ENCODE results near the gene DNAJB2. TPM values are rescaled to one million over a fixed set of nuclear protein-coding genes. Genes with fewer than 3 reads are reported as not detected.

Gene DNAJB2
- total and polyA plus RNA-seq, 2 of the 8 experiments (the other 6 are each of a cell fraction or from before 2014, with no cell fraction given): 21.0 to 26.3 TPM

- Histone ChIP-seq H3K9ac (replicated peaks in 1 of 4; ENCODE audit: extremely low read depth in 1 of 4, low read depth in 3 of 4, low read length in 3 of 4) (no peak overlapping the region), H4K5ac (ENCODE audit: insufficient read length, low read depth, low read length) (no peak overlapping the region), H2BK15ac (ENCODE audit: low read length) (no peak overlapping the region), H3K36me3 (ENCODE audit: control insufficient read depth in 2 of 4, insufficient read depth in 4 of 4, low read length in 3 of 4) (no peaks in the 10 kb centered on the region; a peak in 1 of 8 replicates), H3K27ac (ENCODE audit: low read depth, low read length) (no peak overlapping the region), H3K79me1 (ENCODE audit: low read depth, low read length) (no peaks in the 10 kb centered on the region), H2BK12ac (ENCODE audit: low read depth, low read length) (no peak overlapping the region), H3K23ac (ENCODE audit: insufficient read length) (no peak overlapping the region), H3K14ac (ENCODE audit: insufficient read length) (no peak overlapping the region), H3K4me2 (ENCODE audit: insufficient read depth in 1 of 2, low read depth in 2 of 2, low read length in 2 of 2) (no peak overlapping the region), H3K4me3 (ENCODE audit: extremely low read depth in 1 of 4, insufficient read depth in 2 of 4, low read depth in 3 of 4, low read length in 4 of 4) (no peak overlapping the region), H4K91ac (replicated peaks; ENCODE audit: insufficient read length, low read length) (no peak overlapping the region), H3K27me3 (replicated peaks in 1 of 4; ENCODE audit: control insufficient read depth in 3 of 4, extremely low read depth in 1 of 4, insufficient read depth in 3 of 4, low read length in 3 of 4) (peaks cover 0 to 8% (median 3%) of the 10 kb centered on the region in 4 experiments; a peak in 3 of 7 replicates), H3K4me1 (replicated peaks in 1 of 4; ENCODE audit: control insufficient read depth in 3 of 4, insufficient read depth in 4 of 4, low read length in 3 of 4) (peaks cover 0 to 10% (median 7%) of the 10 kb centered on the region in 4 experiments; a peak in 6 of 7 replicates), H3K79me2 (ENCODE audit: control insufficient read depth in 1 of 2, insufficient read depth in 2 of 2, low read length in 2 of 2) (no peaks in the 10 kb centered on the region), H2BK5ac (ENCODE audit: low read depth, low read length) (no peak overlapping the region), H3K23me2 (ENCODE audit: low read depth, low read length) (peaks cover 1% of the 10 kb centered on the region; the same call in 1 of the 2 replicates), H4K20me1 (replicated peaks in 1 of 2; ENCODE audit: control insufficient read depth in 1 of 2, insufficient read depth in 2 of 2, low read length in 2 of 2) (peaks cover 0 to 2% of the 10 kb centered on the region in 2 experiments), H2AFZ (ENCODE audit: low read length) (no peak overlapping the region), H2BK20ac (ENCODE audit: low read length) (no peak overlapping the region), H3K4ac (replicated peaks; ENCODE audit: insufficient read length, low read depth, low read length) (no peak overlapping the region), H3K9me3 (ENCODE audit: insufficient read depth in 2 of 2, low read depth in 1 of 2, low read length in 1 of 2) (0 out of 4 replicates have a peak, but pooled peaks cover 0 to 5% of the 10 kb centered on the region in 2 experiments), H3K56ac (replicated peaks; ENCODE audit: insufficient read length, low read depth, low read length) (no peak overlapping the region), H2AK5ac (ENCODE audit: low read depth, low read length) (no peak overlapping the region), H3K18ac (ENCODE audit: extremely low read depth, low read length) (no peak overlapping the region), H4K8ac (ENCODE audit: extremely low read depth, insufficient read depth, low read length) (no peak overlapping the region), H2BK120ac (replicated peaks; ENCODE audit: low read depth, low read length) (no peak overlapping the region)
- 93% methylated on average over 6 of the region's 6 CpGs; no CpG with 5 or more reads in 1 of the 2 experiments for WGBS, 2 experiments (ENCODE audit: extremely low coverage in 1 of 2, insufficient coverage in 1 of 2, insufficient read length in 1 of 2, insufficient replicate concordance in 2 of 2, low coverage in 1 of 2, low lambda C conversion rate in 2 of 2, missing lambda C conversion rate in 1 of 2)
- POLR2A ChIA-PET (ENCODE audit: partially characterized antibody): interaction anchor here (0.9 to 3.4 kb wide), 3 partner anchors 10 to 46 kb away, joined by 3 to 19 read pairs (median 3); no protein-coding TSS in a partner anchor
- no peak for TF ChIP-seq SP4 (IDR thresholded peaks at IDR 0.05; ENCODE audit: low read length)
- no peak for TF ChIP-seq ZNF274 (IDR thresholded peaks at IDR 0.05; ENCODE audit: borderline replicate concordance, extremely low read depth, low read length)
- no peak for TF ChIP-seq JUN (IDR thresholded peaks at IDR 0.05; ENCODE audit: low read depth, low read length)
- no peak for TF ChIP-seq TAF7 (optimal IDR thresholded peaks at IDR 0.05; ENCODE audit: borderline replicate concordance, low read depth, low read length)
- no peak for TF ChIP-seq POLR2AphosphoS5 (IDR thresholded peaks at IDR 0.05; ENCODE audit: low read depth, low read length)
- CTCF ChIA-PET (ENCODE audit: partially characterized antibody): interaction anchor here (0.7 to 9.0 kb wide), 8 partner anchors 8 to 230 kb away, joined by 3 to 220 read pairs (median 4); partner anchors contain the start of genes DNAJB2, GLB1L, PTPRN and STK16
- FAIRE-seq (no peak), DNase-seq (ENCODE audit: low read depth in 1 of 2, low spot score in 2 of 2) (no peak)
Observed at GRCh38 chr2:219289195-219289536, 10.0 kb downstream of the DNAJB2 start.

Measured in H1 (cell line).